Stimulated activated CD4-positive, alpha-beta T cell treated with anti-CD3 and anti-CD28 coated beads, Interleukin-1b, Interleukin-23, amount 100 ng/mL, for 1 hour (primary cell): ENCODE measurements around the gene CRABP2.
A peak's percentile ranks its signal among the peaks of the same experiment; 100 is the strongest.

Experiments
- DNase-seq, 2 donors: peaks; one replicate each; pipeline ENCODE4 v3.0.0-alpha.2; 2020; ENCODE audit warnings: low read depth in 2 of 2

The CRABP2 gene

DNA sequence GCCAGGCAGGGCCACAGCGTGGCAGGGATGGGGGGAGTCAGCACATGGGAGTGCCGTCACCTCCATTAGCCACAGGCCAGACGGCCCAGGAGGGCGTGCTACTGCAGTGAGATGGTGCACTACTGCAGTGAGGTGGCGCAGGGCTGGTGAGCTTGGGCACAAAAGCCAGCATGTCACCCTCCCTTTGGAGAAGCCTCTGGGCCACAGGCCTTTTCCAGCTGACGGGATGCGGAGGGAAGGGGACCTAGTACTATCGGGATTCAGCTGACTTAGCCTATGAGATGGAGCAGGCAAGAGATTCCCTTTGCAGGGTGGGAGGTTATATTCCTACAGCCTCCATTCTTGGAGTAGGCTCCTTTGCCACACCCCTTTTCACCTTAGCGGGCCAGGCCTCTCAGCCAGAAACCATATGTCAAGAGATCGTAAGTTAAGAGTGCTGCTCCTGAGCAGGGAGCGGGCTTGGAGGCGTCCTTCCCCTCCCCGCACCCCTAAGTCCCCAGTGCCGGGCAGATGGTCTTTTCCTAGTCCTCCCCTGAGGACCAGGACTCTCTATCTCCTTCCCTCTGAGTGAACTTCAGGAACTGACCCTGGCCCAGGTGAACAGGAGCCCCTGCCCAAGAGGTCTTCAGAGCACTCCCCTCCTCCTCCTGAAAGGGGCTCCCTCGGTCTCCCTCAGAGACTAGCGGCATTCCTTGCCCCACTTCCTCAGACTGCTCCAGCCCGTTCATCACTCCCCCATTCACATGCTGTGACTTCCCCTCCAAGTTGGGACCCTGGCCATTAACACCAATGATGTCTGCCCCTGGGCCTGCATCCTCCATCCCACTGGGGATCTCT, 36.4 kb downstream of the CRABP2 start:
- DNase-seq, result no peak

- DNase-seq, result no peak
These were observed 37.2 kb downstream of the CRABP2 start for GRCh38 chr1:156667968-156668709.

- no peak for DNase-seq
These were observed 37.8 kb downstream of the CRABP2 start for GRCh38 chr1:156667610-156667967.

DNA sequence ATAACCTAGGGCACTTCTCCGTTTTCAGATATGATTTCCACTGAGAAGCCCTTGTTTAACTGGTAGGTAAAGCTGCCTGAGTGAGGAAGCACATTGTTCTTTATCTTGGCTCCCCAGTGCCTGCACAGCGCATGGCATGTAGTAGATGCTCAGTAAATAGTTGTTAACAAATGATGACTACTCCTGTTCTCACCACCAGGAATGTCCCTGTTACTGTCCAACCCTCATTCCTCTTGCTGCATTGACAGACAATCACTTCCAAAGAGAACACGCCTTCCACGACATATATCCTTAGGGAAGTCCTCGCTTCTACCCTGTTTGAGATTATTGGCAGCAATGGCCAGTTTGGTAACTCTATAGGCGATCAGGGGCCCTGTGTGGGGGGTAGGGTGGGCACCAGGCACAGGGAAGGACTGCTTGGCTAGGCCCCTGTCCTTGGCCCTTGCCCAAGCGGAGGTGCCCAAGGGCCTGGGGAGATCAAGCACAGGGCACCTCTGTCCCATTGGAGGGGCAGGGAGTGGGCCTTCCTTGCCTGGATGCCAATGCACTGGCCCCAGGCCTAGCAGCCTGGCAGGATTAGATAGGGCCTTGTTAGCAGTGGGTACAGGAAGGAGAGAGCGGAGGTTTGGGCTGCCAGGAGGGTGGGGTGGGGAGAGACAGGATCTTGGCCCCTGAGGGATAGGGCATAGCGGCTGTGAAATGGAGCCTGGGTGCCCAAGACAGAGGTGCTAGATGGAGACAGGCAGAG, 38.3 kb downstream of the CRABP2 start:
- no peak for DNase-seq

DNA sequence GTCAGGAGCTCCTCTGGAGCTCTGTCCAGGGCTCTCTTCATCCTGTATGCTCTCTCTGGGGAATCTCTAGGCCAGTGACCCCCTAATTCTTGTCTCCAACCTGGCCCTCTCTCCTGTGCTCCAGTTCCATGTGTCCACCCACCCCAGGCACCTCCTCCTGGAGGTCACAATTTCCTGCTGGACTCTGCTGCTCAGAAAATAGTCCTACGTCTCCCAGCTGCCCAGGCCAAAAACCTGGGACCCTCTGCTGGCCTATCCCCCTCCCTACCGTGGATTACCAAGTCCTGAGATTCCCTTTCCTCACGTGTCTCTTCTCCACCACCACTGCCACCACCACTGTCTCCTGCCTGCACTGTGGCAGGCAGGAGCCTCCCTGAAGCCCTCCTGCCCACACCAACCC, 39.8 kb downstream of the CRABP2 start:
- no peak for DNase-seq

- DNase-seq, result no peak
These were observed 40.5 kb downstream of the CRABP2 start for GRCh38 chr1:156664767-156665411.

DNA sequence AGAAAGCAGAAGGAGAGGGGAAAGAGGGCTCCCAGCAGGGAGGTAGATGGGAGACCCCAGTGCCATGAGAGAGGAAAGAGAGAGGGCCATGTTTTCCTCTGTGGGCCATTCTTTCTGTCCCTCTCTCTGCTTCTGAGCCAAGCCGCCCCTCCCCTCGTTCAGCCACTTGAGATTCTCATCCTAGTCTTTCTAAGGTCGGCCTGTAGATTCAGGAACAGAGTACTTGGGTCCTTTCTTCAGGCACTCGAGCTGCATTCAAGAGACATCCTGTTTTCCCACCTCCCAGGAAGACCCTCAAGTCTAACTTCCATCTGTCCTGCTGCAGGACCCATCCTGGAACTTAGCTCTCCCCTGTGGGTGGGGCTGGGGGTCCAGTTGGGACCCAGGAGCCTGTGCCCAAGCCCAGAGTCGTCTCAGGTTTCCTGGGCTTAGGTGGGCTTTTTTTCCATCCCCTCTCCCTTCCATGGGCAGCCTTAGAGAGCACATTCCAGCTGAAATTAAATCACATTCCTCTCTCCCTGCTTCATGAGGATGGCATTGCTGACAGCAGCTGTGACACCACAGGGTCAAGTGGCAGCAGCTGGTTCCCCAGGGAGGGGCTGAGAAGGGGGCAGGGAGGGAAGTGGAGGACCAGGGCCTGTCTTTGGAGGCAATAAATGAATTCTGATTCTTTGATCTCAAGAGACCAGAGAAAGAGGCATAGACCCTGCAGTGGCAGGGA, 41.2 kb downstream of the CRABP2 start:
- no peak for DNase-seq

DNA sequence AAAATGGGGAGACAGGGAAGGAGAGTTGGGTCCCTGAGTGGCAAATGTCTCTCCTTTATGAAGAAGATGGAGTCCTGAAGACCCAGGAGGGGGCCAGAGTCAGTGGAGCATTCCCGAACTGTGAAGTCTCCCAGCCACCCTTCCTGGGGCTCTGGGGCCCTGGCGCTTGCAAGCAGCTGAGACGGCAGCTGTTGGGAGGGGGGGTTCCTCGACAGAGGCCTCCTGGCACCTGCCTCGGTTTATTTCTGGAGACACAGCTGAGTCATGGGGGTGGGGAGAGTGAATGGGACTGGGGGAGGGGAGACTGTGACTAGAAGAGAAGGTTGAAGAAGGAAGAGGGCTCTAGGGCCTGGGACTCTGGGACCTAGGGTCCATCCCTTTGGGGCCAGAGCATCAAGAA, 42.2 kb downstream of the CRABP2 start:
- no peak for DNase-seq

DNA sequence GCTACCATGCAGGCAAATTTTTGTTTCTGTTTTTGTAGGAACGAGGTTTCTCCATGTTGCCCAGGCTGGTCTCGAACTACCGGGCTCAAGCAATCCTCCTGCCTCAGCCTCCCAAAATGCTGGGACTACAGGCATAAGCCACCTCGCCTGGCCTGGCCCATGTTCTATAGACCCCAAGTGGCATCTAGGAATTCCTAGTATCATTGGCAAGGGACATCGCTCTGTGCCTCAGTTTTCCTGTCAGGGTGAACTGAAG, 42.7 kb downstream of the CRABP2 start:
- no peak for DNase-seq

GRCh38 chr1:156662005-156662799, 43.2 kb downstream of the CRABP2 start:
- no peak for DNase-seq

DNA sequence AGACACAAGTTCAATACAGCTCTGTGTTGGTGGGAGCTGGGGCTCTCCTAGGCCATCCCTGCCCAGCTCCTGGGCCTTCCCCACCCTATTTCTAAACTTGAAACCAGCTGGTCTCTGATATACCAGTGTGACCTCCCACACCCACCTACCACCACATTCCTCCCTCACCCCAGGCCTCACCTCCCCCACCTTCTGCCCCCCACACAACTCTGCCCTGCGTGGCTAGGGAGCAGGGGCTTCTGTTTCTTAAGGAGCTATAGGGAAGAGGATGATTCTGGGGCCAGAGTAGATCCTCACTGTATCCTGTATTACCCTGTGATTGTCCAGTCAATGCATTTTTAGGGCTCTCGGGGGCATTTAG, 44.7 kb downstream of the CRABP2 start:
- DNase-seq, result no peak

DNA sequence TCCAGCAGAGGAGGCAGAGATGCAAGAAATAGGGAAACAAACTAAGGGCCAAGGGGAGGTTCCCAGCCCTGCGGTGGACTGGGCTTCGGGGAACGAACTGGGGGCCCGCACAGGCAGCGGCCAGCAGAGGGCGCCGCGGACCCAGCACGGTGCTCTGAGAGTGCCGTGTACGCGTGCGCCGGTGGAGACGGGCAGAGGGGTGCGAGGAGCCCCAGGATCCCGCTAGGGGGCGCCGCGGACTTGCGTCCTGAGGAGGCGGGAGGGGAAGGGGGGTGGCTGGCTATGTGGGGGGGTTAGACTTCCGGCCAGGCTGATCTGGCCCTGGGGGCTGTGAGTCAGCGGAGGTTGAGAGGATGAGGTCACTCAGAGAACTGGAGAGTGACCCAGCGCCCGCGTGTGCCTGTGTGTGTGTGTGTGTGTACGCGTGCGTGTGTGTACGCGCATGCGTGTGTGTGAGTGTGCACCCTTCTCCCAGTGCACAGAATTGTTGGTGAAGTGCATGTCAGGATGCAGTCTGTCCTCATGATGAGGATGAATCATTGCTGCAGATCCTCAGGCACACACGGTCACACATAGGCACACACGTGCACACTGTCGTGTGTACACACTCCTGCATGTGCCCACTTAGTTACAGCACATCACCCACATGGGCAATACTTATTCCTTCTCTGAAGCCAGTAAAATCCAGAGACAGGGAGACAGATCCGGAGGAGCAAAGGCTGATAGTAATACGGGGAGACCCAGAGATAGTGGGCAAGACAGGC, 45.2 kb downstream of the CRABP2 start:
- peak; percentile 75 to 89 for DNase-seq

GRCh38 chr1:156659661-156659987, 45.8 kb downstream of the CRABP2 start:
- no peak for DNase-seq

DNA sequence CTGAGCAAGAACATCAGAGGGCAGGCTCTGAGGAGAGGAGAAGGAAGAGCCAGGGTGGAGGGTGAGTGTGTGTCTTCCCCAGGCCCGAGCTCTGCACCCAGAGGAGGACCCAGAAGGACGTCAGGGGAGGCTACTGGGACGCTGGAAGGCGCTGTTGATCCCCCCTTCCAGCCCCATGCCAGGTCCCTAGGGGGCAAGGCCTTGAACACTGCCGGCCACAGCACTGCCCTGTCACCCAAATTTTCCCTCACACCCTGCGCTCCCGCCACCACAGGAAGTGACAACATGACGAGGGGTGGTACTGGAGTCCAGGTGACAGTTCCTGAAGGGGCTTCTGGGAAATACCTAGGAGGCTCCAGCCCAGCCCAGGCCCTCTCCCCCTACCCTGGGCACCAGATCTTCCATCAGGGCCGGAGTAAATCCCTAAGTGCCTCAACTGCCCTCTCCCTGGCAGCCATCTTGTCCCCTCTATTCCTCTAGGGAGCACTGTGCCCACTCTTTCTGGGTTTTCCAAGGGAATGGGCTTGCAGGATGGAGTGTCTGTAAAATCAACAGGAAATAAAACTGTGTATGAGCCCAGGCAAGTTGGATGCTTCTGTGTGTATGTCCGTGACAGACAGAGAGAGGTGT, 46.3 kb downstream of the CRABP2 start:
- DNase-seq, result no peak

DNA sequence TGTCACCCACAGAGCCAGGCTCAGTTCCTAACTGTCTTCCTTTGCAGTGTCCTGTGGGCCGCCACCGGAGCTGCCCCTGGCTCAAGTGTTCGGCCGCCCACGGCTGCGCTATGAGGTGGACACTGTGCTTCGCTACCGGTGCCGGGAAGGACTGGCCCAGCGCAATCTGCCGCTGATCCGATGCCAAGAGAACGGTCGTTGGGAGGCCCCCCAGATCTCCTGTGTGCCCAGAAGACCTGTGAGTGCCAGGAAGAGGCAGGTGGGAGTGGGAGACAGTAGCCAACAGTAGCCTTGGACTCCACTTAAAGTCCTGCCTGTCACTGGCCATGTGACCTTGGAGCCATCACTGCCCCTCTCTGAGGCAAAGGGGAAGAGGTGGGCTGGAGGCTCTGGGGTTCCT, 46.9 kb downstream of the CRABP2 start:
- DNase-seq, result no peak

- no peak for DNase-seq
These were observed 47.6 kb downstream of the CRABP2 start for GRCh38 chr1:156657741-156658319.

GRCh38 chr1:156656806-156657740, 48.3 kb downstream of the CRABP2 start:
- peak; percentile 53 to 70 for DNase-seq

GRCh38 chr1:156655904-156656516, 49.4 kb downstream of the CRABP2 start:
- DNase-seq, result no peak
